ENCODE data around the gene SLC17A5.
"Not testable (repeated sequence)": the region's sequence is repeated elsewhere in the genome, so short reads cannot be mapped to it uniquely, and the experiment has no call there.

Gene SLC17A5, protein sequence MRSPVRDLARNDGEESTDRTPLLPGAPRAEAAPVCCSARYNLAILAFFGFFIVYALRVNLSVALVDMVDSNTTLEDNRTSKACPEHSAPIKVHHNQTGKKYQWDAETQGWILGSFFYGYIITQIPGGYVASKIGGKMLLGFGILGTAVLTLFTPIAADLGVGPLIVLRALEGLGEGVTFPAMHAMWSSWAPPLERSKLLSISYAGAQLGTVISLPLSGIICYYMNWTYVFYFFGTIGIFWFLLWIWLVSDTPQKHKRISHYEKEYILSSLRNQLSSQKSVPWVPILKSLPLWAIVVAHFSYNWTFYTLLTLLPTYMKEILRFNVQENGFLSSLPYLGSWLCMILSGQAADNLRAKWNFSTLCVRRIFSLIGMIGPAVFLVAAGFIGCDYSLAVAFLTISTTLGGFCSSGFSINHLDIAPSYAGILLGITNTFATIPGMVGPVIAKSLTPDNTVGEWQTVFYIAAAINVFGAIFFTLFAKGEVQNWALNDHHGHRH

DNA sequence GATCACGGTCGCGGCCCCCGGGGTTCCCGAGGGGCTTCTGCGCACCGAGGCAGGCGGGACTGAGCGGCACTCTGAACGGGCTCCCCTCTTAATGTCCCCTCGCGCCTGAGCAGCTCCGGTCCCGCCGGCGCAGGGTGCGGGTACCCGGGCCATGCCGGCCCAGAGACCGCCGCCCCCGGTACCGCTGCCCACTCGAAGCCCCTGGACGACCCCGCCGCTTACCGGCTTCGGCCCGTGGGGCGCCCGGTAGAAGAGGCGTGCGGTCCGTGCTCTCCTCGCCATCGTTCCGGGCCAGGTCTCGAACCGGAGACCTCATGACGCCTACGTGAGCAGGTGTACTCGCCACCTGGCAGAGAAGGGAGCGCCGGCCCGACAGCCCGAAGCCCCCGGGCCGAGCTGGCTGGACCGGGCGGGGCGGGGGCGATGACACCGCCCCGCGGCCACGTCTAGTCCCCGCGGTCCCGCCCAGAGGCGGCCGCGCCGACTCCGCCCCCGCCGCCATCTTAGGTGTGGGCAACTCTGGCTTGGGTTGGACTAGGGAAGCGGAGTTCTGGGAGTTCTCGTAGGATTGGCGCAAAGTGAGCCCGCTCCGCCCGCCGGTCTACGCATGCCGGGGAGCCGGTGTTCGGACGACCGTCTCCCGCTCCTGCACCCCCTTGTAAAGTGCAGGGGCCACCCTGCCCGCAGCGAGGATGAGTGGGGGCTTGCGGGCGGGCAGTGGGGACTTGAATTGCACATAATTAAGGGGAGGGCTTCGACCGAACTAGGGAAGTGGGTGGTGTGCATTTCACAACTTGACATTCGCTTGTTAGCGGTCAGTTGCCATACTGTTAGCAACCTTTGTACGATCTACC is at the start of gene SLC17A5:
Gene SLC17A5 (minus strand): TSS at position 422 of the 854 bp plus-strand sequence. CDS start 106 bp downstream, at position 316.
- peak; percentile 86 for DNase-seq

DNA sequence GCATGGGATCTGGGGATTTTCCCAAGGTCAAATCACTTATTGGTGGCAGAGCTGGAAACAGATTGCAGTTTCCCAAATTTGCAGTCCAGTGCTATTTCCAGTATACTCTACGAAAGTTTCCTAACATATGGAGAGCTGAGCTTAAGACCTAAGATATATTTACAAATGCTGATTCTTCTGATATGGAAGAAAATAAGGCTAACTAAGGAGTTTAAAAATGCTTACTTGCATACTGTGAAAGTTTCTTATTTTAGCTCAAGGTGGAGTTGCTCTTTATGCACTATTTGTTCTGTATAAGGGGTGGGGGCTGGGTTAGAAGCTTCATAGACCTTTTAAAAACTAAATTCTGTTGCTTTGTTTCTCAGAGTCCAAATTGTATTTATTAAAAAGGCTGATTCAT is 49.7 kb upstream of the SLC17A5 start:
- no peak for DNase-seq

DNA sequence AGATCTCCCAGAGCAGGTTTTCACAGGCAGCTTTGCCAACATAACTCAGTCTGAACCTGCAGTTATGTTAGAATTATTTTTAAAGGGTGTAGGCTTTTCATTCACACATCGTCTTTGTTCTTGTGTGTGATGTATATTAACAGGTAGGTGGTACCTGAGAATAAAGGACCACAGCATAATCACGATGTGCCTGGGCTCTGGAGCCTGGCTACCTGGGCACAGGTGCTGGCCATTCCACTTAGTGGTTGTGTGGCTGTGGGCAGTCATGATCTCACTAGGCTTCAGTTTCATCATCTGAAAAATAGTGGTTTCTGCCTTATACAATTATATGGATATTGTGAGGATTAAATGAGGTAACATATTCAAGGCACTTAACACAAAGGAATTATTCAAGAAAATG is 48.7 kb upstream of the SLC17A5 start:
- no peak for DNase-seq

DNA sequence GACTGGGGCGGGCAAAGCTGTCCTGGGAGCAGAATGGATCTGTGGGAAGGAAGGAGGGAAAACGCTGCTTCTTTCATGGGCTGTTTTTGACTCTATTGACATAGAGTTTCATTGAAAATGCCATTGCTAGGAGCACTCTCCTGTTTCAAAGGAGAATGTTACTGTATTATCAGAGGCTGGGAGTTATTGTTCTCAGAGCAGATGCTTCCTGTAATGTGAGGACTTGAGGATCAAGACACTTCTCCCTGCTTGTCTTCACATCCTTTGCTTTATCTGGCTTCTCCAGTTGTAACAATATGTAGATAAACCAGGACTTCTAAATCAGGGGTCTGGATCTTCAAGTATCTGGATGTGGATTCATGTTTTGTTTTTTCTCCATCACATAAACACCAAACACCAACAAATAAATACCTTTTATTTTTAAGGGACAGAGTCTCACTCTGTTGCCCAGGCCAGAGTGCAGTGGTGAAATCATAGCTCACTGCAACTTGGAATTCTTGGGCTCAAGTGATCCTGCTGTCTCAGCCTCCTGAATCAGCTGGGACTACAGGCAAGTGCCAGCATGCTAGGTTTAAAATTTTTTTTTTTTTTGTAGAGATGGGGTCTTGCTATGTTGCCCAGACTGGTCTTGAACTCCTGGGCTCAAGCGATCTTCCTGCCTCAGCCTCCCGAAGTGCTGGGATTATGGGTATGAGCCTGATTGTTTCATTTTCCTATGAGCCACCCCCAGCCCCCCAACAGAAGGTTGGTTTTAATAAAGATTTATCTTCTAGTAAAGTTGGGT is 46.1 kb upstream of the SLC17A5 start:
- no peak for DNase-seq

DNA sequence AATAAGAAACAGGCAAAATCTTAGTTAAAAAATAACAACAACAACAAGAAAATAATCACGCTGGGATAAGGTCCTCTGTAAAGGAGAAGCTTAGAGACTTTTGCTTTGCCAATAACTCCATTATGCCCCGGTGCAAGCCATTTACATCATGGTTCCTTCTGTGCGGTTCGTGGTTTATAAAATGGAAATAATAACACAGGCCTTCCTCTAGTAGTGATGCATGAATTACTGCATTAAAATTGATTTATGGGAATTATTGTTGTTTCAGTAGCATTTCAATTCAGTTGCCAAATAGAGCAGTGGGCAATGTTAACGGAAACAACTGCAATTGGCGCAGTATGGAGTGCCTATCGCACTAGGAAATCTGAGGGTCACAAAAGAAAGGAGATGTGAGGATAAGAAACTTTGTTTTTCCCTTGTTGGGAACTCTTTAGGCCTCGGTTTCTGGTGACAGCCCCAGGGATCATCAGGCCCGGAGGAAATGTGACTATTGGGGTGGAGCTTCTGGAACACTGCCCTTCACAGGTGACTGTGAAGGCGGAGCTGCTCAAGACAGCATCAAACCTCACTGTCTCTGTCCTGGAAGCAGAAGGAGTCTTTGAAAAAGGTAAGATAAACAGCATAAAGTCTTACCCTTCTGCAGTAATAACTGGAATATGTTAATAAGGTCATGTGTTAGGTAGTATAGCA is 43.3 kb upstream of the SLC17A5 start:
- no peak for DNase-seq

DNA sequence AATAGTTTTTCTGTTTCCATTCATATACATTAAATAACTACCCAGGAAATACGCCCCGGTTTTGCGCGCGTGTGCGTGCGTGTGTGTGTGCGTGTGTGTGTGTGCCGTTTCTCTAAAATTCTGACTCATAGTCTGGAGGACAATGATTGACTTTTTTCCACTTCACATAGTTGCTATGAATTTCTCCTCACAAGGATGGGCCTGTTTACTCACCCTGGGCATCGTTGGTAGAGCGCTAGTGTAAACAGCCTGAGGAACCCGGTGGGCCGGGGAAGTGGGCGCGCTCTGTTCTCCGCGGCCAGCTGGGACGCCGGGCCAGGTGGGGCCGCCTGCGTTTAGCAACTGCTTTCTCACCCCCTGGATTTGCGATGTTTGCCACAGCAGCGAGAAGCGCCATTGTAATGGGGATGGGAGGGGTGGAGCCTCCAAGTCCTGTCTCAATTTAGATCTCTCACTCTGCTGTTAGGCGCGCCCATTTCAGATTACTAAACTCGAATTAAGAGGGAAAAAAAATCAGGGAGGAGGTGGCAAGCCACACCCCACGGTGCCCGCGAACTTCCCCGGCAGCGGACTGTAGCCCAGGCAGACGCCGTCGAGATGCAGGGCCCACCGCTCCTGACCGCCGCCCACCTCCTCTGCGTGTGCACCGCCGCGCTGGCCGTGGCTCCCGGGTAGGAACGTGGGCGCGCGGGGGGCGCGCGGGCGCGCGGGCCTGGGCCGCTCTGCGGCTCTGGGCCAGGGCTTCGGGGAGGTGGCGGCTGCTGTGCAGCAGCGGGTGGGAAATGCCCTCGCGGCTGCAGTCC is 42.0 kb upstream of the SLC17A5 start, which contains the start of gene CD109:
Gene CD109 (plus strand): TSS at position 585 of the 803 bp plus-strand sequence. CDS start 13 bp downstream, at position 598.
- DNase-seq: peak; percentile 63

DNA sequence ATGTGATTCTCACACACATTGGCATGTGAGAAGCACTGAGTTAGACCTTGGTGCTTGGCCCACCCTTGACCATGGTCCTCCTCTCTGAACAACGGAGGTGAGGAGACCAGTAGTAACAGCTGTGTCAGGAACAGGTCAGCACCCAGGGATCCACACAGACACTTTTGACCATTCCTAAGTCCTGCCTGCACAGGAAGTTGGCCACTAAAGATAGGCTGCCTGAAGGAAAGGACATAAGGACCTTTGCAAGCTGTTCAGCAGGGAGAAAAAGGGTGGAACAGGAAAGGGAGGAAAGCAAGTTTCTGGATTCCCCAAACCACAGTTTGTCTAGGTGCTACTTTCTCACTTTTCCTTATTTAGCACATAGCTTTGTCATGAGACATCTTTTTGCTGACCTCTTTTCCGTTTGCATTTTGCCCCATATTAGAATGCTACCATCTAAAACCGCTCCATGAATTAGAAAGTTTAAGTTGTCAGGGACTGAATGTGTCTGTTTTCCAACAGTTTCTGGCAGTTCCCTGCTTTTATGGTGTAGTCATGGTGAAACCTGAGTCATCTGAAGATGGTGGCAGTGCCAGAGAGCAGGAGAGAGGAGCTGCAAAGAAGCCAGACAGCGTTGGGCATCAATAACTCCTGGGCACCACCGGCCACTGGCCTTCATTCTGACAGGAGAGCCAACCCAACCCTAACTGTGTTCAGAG is 41.1 kb upstream of the SLC17A5 start:
- DNase-seq: no peak

DNA sequence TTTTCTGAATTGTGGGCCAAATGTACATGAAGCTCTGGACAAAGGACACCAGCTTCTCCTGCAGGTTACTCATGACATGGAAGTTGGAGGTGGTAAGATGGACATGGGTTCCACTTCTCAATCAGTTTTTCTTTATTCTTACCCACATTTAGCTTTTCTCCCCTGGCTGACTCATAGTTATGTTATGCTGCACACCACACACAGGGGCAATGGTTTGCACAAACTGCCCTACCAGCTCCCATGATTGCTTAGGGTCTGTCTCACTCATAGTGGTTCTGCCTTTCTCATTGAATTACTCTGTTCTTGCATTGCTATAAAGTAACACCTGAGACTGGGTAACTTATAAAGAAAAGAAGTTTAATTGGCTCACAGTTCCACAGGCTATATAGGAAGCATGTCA is 37.7 kb upstream of the SLC17A5 start:
- DNase-seq: no peak

DNA sequence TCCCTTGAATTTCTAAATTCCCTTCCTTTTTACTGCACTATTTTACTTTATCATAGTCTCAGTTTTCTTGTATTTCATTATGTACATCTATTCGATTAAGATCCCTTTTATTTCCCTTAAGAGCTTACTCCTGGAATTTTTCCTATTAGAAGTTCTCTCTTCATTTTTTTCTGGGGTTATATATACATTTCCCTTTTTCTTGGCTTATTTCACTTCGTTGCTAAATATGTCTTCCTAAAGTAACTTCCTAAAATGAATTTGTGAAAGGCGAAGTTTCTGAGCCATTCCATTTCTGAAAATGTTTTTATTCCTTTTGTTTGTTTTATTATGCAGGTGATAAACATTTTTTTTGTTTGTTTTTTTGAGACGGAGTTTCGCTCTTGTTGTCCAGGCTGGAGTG is 36.3 kb upstream of the SLC17A5 start:
- no peak for DNase-seq

DNA sequence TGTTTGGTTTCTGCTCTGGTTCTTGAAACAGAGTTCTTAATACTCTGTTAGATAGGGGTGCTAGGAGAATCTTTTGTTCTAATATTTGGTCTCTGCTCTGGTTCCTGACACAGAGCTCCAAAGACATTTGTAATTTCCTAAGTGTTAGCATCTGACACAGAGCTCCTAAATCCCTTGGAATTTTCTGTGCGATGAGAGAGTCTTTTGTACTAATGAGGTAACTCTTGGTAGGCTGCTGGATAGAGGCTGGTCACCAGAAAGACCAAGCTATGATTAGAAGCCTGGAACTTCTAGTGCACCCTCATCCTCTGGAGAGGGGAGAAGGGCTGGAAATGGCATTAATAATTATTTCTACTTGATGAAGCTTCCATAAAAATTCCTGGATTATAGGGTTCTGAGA is 34.6 kb upstream of the SLC17A5 start:
- no peak for DNase-seq

DNA sequence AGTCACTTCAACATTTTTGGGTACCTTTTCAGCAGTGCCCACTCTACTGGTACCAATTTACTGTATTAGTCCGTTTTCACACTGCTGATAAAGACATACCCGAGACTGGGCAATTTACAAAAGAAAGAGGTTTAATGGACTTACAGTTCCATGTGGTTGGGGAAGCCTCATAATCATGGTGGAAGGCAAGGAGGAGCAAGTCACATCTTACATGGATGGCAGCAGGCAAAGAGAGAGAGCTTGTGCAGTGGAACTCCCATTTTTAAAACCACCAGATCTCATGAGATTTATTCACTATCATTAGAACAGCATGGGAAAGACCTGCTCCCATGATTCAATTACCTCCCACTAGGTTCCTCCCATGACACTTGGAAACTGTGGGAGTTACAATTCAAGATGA is 29.8 kb upstream of the SLC17A5 start:
- DNase-seq: not testable (repeated sequence)

DNA sequence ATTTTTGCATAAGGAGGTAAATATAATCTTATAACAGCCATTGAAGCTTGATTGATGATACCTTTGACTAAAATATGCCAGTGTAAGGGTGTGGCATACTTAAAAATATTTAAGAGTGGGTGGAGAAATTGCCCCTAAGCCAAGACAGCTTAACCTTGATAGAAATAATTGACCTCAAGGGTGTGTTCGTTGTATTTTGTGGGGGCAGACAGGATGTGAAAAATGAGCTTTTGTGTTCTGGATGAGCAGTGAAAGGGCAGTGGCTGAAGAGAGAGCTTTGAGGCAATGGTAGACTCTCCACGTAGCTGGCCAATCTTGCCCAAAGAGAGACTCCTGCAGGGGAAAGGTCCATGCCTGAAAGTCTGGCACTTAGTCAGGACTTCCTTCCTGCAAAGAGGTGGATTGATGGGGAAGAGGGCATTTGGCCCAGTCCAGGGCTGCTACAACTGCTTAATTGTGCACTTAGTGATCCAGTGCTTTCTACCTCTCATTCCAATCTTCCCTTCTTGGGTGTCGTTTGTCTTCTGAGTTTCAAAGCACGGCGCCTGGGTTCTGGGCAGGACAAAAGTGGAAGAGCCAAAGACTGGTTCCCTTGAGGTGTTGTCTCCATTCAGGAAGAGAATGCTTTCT is 26.6 kb upstream of the SLC17A5 start:
- DNase-seq: no peak

DNA sequence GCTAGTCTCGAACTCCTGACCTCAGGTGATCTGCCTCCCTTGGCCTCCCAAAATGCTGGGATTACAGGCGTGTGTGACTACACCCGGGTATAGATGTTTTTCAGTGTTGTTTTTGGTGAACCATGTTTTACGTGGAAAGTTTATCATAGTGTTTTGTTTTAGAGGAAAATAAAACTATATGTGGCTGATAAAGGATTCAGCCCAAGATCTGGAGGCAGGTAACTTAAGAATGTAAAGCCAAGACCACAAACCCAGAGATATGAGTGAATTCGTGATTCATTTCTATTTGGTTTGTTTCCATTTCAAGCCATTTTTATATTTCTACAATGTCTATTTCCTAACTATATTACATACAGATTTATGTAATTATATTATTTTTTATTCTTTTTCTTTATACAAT is 26.1 kb upstream of the SLC17A5 start:
- not testable (repeated sequence) for DNase-seq

DNA sequence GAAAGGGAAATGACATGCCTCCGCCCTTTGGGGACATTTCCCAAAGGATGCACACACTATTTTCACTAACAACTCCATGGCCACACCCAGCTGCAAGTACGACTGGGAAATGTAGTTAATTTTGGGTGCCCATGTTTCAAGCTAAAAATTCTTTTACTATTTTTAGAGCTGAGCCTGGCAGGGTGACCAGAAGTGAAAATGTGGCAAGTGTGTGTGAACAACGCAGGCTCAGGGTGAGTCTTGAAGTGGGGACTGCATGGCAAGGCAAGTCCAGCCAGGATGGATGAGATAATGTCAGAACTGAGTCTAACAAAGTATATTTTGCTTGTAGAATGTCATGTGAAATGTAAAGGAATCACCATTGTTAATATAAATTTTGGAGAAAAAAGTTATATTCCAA is 25.2 kb upstream of the SLC17A5 start:
- no peak for DNase-seq

DNA sequence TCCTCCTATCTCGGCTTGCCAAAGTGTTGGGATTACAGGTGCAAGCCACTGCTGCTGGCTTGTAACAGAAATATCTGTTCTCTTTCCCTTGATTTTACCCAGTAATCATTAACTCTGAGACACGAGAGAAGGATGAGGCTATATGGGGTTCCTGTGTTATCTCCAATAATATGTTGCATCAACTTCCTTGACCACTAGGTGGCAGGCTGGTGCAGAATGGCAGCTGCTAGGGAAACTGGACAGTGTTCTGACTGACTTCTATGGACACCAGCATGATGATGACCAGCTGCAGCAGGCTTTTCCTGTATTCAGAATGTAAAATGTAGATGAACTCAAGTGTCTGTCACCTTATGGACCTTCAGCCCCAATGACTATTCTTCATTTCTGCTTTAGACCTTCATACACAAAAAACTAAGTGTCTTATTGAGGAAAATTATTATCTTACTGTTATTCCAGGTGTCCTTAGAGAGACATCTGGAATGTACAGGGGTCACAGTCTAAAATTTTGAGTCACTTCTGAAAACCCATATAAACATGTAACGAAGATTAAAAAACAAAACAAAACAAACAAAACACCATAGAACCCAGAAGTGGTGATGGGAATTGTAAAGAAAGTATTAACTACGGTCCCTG is 21.8 kb upstream of the SLC17A5 start:
- DNase-seq: peak; percentile 49

DNA sequence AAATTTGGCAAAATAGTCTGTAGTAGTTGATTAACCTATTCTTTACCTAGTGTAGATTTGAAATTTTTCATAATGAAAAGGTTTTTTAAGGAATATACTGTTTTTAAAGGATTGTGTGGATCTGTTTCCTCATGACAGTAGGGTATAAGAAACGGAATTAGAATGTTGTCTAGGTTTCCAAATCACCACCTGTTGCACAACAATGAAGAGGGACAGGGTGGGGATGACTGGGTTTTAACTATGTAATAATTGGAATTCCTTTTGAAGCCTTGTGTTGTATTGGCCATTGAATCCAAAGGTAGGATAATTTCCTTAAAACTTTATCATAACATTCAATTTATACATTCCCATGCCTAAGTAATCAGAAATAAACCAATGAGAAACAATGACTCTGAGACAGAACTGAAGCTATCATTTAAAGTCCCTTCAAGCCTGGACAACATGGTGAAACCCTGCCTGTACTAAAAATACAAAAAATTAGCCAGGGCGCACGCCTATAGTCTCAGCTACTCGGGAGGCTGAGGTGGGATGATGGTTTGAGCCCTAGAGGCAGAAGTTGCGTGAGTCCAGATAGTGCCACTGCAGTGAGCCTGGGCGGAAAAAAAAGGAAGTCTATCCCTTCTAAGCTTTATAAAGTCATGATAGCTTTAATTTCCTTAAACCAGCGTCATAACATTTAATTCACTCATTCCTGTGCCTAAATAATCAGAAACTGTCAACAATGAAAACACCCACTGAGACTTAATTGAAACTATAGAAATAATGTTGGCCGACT is 18.3 kb upstream of the SLC17A5 start:
- no peak for DNase-seq

DNA sequence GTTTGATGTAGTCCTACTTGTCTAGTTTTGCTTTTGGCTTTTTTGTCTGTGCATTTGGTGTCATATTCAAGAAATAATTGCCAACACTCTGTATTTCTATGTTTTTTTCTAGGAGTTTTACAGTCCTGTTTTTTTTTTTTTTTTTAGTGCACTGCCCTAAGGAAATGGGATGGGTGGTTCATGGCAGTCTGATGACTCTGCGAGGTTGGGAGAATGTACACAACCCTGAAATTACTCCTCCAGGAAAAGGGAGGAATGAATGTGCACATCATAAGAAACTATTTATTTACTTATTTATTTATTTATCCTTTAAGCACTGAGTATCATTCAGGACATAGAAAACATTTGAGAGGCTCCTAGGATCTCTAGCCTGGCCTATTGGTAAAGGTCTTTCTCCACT is 15.2 kb upstream of the SLC17A5 start:
- DNase-seq: no peak

DNA sequence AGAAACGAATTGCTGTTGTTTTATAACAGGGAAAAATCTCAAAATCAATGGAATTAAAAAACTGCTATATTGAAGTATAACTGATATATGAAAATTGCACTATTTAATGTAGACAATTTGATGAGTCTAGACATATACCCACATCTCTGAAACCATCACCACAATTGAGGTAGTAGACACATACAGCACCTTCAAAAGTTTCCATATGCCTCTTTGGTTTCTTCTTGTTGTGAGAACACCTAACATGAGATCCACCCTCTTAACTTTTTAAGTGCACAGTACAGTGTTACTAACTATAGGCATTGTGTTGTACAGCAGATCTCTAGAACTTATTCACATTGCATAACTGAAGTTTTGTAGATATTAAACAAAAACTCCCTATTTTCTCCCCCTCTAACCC is 14.0 kb upstream of the SLC17A5 start:
- no peak for DNase-seq

DNA sequence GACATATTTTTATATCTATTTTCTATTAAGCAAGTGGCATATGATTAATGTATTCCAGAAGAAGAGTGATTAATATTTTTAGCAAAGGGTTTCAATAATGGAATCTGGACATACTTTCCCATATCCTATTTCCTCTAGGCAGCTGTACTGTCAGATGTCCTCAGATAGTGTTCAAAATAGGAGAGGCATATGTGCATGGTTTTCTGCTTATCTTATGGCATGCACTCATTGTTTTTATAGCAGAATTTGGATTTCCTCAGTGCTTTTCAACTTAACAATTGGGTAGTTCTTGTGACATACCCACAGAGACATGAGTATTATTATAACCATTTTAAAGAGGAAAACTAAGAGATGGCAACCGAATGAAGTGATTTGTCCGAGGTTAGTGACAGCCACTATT is 12.6 kb upstream of the SLC17A5 start:
- no peak for DNase-seq
